Breast epithelium (tissue), 3 donors: ENCODE results near the gene MNT.

ENCODE experiments used
- POLR2A ChIP-seq: fragments of 450-650 bp; IDR thresholded peaks from one replicate; pipeline ENCODE4 v1.6.1; 2016; ENCODE audit warnings: antibody characterized with exemption, mild to moderate bottlenecking, moderate library complexity
- TF ChIP-seq, protein P1 (sequence below), 3 donors: fragments of 450-650 bp; IDR thresholded peaks; one replicate each; pipeline ENCODE4 v1.5.1; 2016 to 2017; ENCODE audit warnings: antibody characterized with exemption in 3 of 3, mild to moderate bottlenecking in 3 of 3, moderate library complexity in 3 of 3

DNA sequence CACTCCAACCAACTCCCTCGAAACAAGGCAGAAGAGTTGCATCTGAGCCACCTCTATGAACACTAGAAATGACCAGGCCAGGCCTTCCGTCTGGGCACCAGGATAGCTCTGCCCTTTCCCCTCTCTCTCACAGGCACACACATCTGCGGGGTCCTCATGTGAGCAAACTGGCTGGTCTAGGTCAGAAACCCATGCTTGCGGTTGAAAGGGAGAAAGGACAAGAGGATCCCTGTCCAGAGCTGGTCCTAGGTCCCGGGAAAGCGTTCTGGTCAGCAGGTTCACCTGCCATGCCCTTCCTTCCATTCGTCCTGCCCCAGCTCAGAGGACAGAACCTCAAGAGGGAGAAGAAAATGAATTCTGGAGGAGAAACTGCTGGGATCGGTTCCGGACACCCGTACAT is 2.7 kb downstream of the MNT start:
- TF ChIP-seq, protein P1, sequence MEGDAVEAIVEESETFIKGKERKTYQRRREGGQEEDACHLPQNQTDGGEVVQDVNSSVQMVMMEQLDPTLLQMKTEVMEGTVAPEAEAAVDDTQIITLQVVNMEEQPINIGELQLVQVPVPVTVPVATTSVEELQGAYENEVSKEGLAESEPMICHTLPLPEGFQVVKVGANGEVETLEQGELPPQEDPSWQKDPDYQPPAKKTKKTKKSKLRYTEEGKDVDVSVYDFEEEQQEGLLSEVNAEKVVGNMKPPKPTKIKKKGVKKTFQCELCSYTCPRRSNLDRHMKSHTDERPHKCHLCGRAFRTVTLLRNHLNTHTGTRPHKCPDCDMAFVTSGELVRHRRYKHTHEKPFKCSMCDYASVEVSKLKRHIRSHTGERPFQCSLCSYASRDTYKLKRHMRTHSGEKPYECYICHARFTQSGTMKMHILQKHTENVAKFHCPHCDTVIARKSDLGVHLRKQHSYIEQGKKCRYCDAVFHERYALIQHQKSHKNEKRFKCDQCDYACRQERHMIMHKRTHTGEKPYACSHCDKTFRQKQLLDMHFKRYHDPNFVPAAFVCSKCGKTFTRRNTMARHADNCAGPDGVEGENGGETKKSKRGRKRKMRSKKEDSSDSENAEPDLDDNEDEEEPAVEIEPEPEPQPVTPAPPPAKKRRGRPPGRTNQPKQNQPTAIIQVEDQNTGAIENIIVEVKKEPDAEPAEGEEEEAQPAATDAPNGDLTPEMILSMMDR (IDR thresholded peaks at IDR 0.05): no peak
- TF ChIP-seq POLR2A: no peak
